Activated CD4-positive, alpha-beta memory T cell treated with anti-CD3 and anti-CD28 coated beads, Interleukin-2, amount 10 ng/mL, durations not matched to agents 7 days and 5 days (primary cell): Measurements from ENCODE around the gene ACTL8. TPM values are rescaled to one million over a fixed set of nuclear protein-coding genes. Genes with fewer than 3 reads are reported as not detected.

Source experiments
- CTCF ChIA-PET: fragments of 350-600 bp; sonication (Branson Sonifier 250); formaldehyde crosslinking; loops from one replicate; lab custom pipeline; 2021; ENCODE audit warnings: antibody characterized with exemption, inconsistent platforms; lab: Charles Lee
- POLR2A ChIA-PET: fragments of 350-600 bp; sonication (Branson Sonifier 250); formaldehyde crosslinking; loops from one replicate; lab custom pipeline; 2021; ENCODE audit warnings: antibody characterized with exemption; lab: Charles Lee
- DNase-seq: peaks from one replicate; pipeline ENCODE4 v3.0.0-alpha.2; 2020
- H3K27ac Mint-ChIP-seq: one replicate; pipeline ENCODE4 v1.8.0; 2021; ENCODE audit warnings: mild to moderate bottlenecking, mixed read lengths
- H3K27me3 Mint-ChIP-seq: one replicate; pipeline ENCODE4 v1.8.0; 2021; ENCODE audit warnings: mixed read lengths
- H3K36me3 Mint-ChIP-seq: one replicate; pipeline ENCODE4 v1.8.0; 2021; ENCODE audit warnings: low read depth, mixed read lengths
- H3K4me1 Mint-ChIP-seq: one replicate; pipeline ENCODE4 v1.8.0; 2021; ENCODE audit warnings: mixed read lengths
- H3K4me3 Mint-ChIP-seq: one replicate; pipeline ENCODE4 v1.8.0; 2021; ENCODE audit warnings: mild to moderate bottlenecking, mixed read lengths
- H3K9me3 Mint-ChIP-seq: one replicate; pipeline ENCODE4 v1.8.0; 2021; ENCODE audit warnings: mixed read lengths
- total RNA-seq, 2 experiments: library from RNA; stranded (reverse); gene quantifications; one replicate each; pipeline ENCODE4 v1.2.3, GENCODE V29; 2021

ACTL8 gene
- total RNA-seq, 2 experiments from 2014 or later, result not detected

DNA sequence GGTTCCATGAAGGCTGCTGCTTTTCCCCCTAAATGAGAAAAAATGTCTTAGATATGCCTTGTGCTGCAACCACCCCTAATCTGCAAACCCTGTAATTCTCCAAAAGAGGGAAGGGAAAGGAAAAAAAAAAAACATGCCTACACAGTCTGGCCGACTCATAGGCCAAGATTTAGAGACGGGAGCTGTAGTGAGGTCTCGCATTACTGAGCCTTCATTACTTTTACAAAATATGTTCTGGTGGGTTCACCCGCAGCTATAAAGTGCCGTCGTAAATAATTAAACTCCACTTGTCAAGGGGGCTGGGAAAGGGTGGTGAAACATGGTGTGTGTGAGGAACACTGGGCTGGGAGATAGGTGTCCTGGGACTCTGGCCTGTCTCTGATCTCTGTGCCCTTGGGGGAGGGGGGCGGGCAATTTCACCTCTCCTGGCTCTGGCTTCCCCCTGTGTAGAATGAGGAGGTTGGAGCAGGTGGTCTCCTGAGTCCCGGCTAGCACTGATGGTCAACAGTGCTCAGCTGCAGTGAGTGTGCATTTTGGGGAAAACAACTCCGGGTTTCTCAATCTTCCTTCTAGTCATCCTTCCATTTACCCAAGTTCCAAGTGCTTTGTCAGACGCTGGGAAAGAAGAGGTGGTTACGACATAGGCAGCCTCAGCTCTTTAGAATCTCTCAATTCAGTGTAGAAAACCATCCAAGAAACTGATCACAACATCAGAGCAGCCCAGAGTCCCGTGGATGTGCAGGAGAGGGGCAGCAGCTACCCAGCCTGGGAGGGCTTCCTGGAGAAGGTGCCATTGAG lies 82.3 kb downstream of the ACTL8 start:
- no peaks in the 10 kb centered on the region for H3K36me3 Mint-ChIP-seq
- ChIA-PET CTCF (no interaction called here), POLR2A (no interaction called here)
- H3K9me3 Mint-ChIP-seq, result no peaks in the 10 kb centered on the region
- DNase-seq, result no peak
- H3K4me3 Mint-ChIP-seq, result no peak overlapping the region
- no peaks in the 10 kb centered on the region for H3K27me3 Mint-ChIP-seq
- no peak overlapping the region for H3K27ac Mint-ChIP-seq
- H3K4me1 Mint-ChIP-seq, result no peaks in the 10 kb centered on the region

GRCh38 chr1:17839641-17840196 lies 84.6 kb downstream of the ACTL8 start:
- ChIA-PET CTCF (no interaction called here), POLR2A (no interaction called here)
- Mint-ChIP-seq H3K27ac (no peak overlapping the region), H3K27me3 (no peaks in the 10 kb centered on the region), H3K4me3 (no peak overlapping the region), H3K9me3 (no peaks in the 10 kb centered on the region), H3K4me1 (no peaks in the 10 kb centered on the region), H3K36me3 (no peaks in the 10 kb centered on the region)
- no peak for DNase-seq

DNA sequence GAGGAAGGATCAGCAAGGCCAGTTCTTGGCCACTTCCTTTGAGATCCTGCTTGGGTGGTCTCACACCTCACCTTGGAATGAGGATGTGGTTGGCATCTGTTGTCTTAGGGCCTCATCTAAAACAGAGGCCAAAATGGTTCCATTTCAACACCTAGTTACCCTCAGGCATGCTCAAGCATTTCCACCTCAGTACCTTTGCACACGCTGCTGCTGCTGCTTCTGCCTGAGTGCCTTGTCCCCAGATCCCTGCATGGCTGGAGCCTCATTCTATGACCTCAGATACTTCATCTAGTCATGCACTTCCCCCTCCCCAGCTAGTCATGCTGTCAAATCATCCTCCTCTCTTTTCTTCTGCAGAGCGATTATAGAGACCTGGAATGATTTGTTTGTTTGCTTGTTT lies 86.8 kb downstream of the ACTL8 start:
- Mint-ChIP-seq H3K36me3 (no peaks in the 10 kb centered on the region), H3K4me1 (no peaks in the 10 kb centered on the region), H3K4me3 (no peak overlapping the region), H3K27me3 (no peaks in the 10 kb centered on the region), H3K9me3 (no peaks in the 10 kb centered on the region), H3K27ac (no peak overlapping the region)
- ChIA-PET CTCF (no interaction called here), POLR2A (no interaction called here)
- DNase-seq, result no peak

- POLR2A ChIA-PET, result no interaction called here
- DNase-seq, result no peak
- H3K4me3 Mint-ChIP-seq, result no peak overlapping the region
- no peak overlapping the region for H3K27ac Mint-ChIP-seq
- no peaks in the 10 kb centered on the region for H3K27me3 Mint-ChIP-seq
- no peaks in the 10 kb centered on the region for H3K36me3 Mint-ChIP-seq
- no peaks in the 10 kb centered on the region for H3K9me3 Mint-ChIP-seq
- H3K4me1 Mint-ChIP-seq, result no peaks in the 10 kb centered on the region
- CTCF ChIA-PET, result no interaction called here
Measured at GRCh38 chr1:17842686-17843085, 87.6 kb downstream of the ACTL8 start.

DNA sequence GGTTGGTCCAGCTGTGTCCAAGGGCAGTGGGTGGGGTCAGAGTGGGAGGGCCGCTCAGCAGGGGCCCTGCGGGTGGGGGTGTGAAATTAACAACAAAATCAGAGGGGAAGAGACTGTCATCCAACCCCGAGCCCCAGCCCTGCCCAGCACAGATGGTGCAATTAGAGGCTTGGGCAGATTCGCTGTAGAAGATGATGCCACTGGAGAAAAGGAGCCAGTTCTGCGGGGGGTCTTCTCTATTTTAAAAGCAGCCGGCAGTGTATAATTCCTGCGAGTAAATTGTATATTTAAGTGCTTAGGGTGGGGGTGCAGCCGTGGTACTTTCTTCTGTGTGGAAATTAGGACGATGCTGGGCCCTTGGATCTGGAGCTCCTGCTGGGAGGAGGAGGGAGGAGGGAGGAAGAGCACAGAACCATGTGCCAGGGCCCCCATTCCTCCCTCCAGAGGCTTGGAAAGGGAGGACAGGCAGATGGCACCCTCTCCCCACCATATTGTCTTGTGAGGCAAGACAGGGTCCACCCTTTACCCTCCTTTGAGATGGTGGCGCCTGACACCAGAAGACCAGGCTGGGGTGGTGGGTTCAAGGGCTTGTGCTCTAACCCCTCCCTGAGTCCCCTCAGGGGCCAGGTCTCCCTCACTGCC lies 89.2 kb downstream of the ACTL8 start:
- no peak overlapping the region for H3K27ac Mint-ChIP-seq
- ChIA-PET CTCF (no interaction called here), POLR2A (no interaction called here)
- H3K4me1 Mint-ChIP-seq, result no peaks in the 10 kb centered on the region
- no peaks in the 10 kb centered on the region for H3K36me3 Mint-ChIP-seq
- H3K27me3 Mint-ChIP-seq, result no peaks in the 10 kb centered on the region
- no peaks in the 10 kb centered on the region for H3K9me3 Mint-ChIP-seq
- no peak for DNase-seq
- H3K4me3 Mint-ChIP-seq, result no peak overlapping the region

DNA sequence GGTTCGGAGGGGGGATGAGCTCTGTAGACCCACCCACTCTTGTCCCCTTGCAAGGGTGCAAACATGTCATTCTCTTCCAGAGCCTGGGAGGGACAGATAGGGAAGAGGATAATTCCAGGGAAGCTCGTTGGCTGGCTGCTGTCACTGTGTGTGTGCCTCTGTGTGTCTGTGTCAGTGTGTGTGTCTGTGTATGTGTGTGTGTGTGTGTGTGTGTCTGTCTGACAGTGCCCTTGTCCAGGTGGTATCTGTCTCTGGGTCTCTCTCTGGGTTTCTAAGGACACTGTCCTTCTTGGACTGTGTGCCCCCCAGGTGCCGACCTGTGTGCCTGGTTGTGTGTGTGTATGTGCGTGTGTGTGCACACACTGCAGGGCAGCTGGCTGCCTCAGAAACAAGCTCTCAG lies 90.5 kb downstream of the ACTL8 start:
- no peak overlapping the region for H3K27ac Mint-ChIP-seq
- no peak overlapping the region for H3K4me3 Mint-ChIP-seq
- H3K9me3 Mint-ChIP-seq, result no peaks in the 10 kb centered on the region
- no peaks in the 10 kb centered on the region for H3K4me1 Mint-ChIP-seq
- H3K27me3 Mint-ChIP-seq, result no peaks in the 10 kb centered on the region
- POLR2A ChIA-PET, result no interaction called here
- DNase-seq, result no peak
- no peaks in the 10 kb centered on the region for H3K36me3 Mint-ChIP-seq
- CTCF ChIA-PET, result no interaction called here

DNA sequence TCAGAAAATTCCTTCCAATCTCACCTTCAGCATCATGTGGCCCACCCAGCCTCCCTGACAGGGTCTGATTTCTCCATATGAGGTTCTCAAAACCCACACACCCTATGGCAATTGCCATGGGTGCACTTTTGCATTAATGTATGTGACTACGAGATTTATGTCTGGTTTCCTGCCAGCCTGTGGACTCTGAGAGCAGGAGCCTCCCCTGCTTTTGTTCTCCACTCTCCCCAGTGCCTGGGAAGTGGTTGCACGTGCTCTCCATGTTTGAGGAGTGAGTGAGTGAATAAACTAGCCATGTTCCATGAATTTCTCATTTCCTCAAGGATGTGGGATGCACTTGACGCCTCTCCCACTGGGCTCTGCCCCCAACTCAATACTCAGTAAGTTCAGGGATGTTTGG lies 91.2 kb downstream of the ACTL8 start:
- POLR2A ChIA-PET, result no interaction called here
- H3K27ac Mint-ChIP-seq, result no peak overlapping the region
- no peak for DNase-seq
- CTCF ChIA-PET, result no interaction called here
- no peaks in the 10 kb centered on the region for H3K36me3 Mint-ChIP-seq
- no peaks in the 10 kb centered on the region for H3K9me3 Mint-ChIP-seq
- no peak overlapping the region for H3K4me3 Mint-ChIP-seq
- H3K27me3 Mint-ChIP-seq, result no peaks in the 10 kb centered on the region
- no peaks in the 10 kb centered on the region for H3K4me1 Mint-ChIP-seq

GRCh38 chr1:17847111-17847510 lies 92.0 kb downstream of the ACTL8 start:
- Mint-ChIP-seq H3K36me3 (no peaks in the 10 kb centered on the region), H3K4me1 (no peaks in the 10 kb centered on the region), H3K27me3 (no peaks in the 10 kb centered on the region), H3K9me3 (no peaks in the 10 kb centered on the region), H3K4me3 (no peak overlapping the region), H3K27ac (no peak overlapping the region)
- POLR2A ChIA-PET, result no interaction called here
- CTCF ChIA-PET, result no interaction called here
- DNase-seq, result no peak

DNA sequence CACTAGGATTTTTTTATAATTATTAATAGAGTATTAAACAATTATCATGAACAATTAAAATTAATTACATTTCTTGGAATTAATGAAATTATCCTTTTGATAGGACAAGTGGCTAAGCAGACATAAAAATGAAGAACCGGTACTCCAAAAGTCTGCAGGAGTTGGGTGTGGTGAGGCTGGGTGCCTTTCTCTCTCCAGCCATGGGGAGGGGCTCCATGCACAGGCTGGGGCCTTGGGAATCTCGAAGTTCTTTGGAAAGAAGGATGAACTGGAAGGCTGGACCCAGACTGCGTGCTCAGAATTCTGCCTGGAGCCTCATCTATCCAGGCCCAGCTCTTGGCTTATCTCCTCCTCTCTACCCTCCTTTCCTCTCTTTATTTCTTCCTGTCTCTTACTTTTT lies 94.1 kb downstream of the ACTL8 start:
- POLR2A ChIA-PET, result no interaction called here
- Mint-ChIP-seq H3K27me3 (no peaks in the 10 kb centered on the region), H3K36me3 (no peaks in the 10 kb centered on the region), H3K4me1 (no peaks in the 10 kb centered on the region), H3K9me3 (no peaks in the 10 kb centered on the region), H3K4me3 (no peak overlapping the region), H3K27ac (no peak overlapping the region)
- CTCF ChIA-PET, result no interaction called here
- DNase-seq, result no peak

DNA sequence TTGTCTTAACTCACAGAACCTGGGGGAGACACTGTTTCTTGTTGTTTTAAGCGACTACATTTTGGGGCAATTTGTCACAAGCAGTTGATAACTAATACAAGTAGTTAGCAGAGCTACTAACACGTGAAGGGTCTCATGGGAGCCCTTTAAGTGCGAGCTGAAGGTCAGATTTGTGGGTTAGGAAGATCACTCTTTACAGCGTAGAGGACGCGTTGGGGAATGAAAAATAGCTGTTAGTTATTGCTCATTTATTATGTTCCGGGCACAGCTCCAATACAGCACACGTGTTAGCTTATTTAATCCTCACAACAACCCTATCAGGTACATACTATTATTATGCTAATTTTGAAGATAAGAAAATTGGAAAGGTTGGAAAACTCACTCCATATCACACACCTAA lies 95.9 kb downstream of the ACTL8 start:
- Mint-ChIP-seq H3K4me1 (no peaks in the 10 kb centered on the region), H3K36me3 (no peaks in the 10 kb centered on the region), H3K9me3 (no peaks in the 10 kb centered on the region), H3K27me3 (no peaks in the 10 kb centered on the region), H3K4me3 (no peak overlapping the region), H3K27ac (no peak overlapping the region)
- ChIA-PET CTCF (no interaction called here), POLR2A (no interaction called here)
- DNase-seq, result no peak

DNA sequence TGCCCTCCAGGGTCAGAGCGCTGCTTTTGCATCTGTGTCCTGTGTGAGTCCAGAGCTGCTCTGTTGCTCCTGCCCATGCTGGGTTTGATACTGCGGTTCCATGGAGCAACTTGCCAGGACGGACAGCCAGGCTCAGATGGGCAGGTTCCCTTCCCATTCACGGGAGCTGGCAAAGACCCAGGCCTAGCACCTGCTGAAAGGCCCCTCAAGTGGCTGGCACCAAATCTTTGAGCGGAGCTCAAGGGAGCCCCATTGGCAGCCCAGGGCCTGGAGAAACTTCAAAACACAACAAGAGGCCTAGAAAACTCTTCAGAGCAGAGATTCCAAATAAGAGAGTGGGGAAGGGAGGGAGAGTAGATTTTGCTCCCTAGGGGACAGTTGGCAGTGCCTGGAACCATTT lies 97.2 kb downstream of the ACTL8 start:
- Mint-ChIP-seq H3K4me3 (no peak overlapping the region), H3K4me1 (no peaks in the 10 kb centered on the region), H3K27me3 (no peaks in the 10 kb centered on the region), H3K36me3 (no peaks in the 10 kb centered on the region), H3K27ac (no peak overlapping the region), H3K9me3 (no peaks in the 10 kb centered on the region)
- CTCF ChIA-PET, result no interaction called here
- POLR2A ChIA-PET, result no interaction called here
- no peak for DNase-seq

DNA sequence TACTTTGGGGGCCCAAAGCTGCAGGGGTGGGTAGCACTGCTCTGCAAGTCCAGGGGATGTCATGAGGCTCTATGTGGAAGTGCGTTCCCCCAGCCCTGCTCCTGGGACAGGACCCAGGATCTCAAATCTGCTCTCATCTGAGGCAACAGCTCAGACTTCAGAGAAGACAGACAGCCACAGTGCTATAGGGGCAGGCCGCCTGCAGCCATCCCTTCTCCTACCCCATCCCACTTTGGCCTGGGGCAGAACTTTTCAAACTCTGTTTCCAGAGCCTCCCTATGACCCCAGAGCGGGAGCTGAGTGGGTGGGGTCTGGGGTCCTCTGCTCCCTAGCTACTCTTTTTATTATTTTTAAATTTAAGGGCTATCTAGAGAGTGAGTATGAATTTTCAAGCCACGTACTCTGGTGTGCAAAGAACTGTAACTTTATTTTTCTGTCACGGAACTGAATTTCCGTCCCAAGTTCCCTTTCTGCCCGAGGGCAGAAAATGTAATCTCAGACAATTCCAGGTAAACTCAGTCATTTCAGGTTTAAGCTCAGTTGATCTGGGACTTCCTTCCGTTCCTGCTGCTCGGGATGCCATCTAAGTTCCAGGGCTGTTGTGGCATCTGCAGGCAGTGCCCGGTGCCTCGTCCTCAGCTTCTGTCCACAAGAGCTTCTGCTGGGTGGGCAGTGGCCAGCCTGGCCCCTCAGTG lies 98.3 kb downstream of the ACTL8 start:
- Mint-ChIP-seq H3K4me1 (no peaks in the 10 kb centered on the region), H3K9me3 (no peaks in the 10 kb centered on the region), H3K4me3 (no peak overlapping the region), H3K27ac (no peak overlapping the region), H3K36me3 (no peaks in the 10 kb centered on the region), H3K27me3 (no peaks in the 10 kb centered on the region)
- DNase-seq, result no peak
- ChIA-PET CTCF (no interaction called here), POLR2A (no interaction called here)

DNA sequence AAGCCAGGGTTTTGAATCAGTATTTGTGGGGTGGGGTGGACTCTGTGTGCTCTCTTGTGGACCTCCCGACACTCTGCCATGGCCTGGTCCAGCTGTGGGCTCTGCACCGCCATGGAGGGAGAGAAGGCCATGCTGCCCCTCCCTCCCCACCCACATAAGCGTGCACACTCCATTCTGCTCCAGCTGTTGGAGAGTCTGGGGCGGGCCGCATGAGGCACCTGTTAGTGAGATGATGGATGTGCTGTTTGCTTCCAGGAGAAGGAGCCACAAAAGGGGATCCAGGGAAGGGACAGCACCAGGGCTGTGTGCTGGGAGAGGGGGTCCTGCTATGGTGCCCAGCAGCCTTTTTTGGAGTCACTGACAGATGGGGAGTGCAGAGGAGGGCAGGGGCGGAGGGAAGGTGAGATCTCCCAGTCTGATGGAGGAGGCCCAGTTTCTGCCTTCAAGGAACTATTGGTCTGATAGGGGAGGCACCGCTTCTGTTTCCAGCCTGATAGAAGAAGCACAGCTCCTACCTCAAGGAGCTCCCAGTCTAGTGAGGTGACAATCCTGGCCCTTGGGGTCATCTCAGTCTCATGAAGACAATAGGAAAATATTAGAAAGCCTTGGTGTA lies 101.5 kb downstream of the ACTL8 start:
- no peaks in the 10 kb centered on the region for H3K9me3 Mint-ChIP-seq
- H3K4me1 Mint-ChIP-seq, result no peaks in the 10 kb centered on the region
- H3K27me3 Mint-ChIP-seq, result no peaks in the 10 kb centered on the region
- POLR2A ChIA-PET, result no interaction called here
- no peak overlapping the region for H3K27ac Mint-ChIP-seq
- H3K4me3 Mint-ChIP-seq, result no peak overlapping the region
- DNase-seq, result no peak
- CTCF ChIA-PET, result no interaction called here
- no peaks in the 10 kb centered on the region for H3K36me3 Mint-ChIP-seq
